B cell (primary cell): Measurements from ENCODE around the gene CACNA1F. TPM values are rescaled to one million over a fixed set of nuclear protein-coding genes. Genes with fewer than 3 reads are reported as not detected.

Source experiments
- ATAC-seq: fragments of 200-7000 bp; cut with Tn5 transposase; one replicate; pipeline ENCODE4 v1.10.0; 2021; ENCODE audit warnings: low read depth, mild to moderate bottlenecking, moderate number of reproducible peaks, moderate library complexity
- CTCF ChIA-PET: fragments of 350-600 bp; sonication (Branson Sonifier 250); formaldehyde crosslinking; loops from one replicate; lab custom pipeline; 2021; ENCODE audit warnings: antibody characterized with exemption, inconsistent platforms; lab: Charles Lee
- POLR2A ChIA-PET: fragments of 350-600 bp; sonication (Branson Sonifier 250); formaldehyde crosslinking; loops from one replicate; lab custom pipeline; 2021; ENCODE audit warnings: antibody characterized with exemption; lab: Charles Lee
- DNase-seq: peaks from one replicate; pipeline ENCODE4 v3.0.0; 2013
- H2AFZ ChIP-seq: 2 replicates; pipeline ENCODE4 v1.6.1; 2012; ENCODE audit warnings: mild to moderate bottlenecking, low read depth, low read length; ENCODE audit not compliant: insufficient read depth, poor library complexity, severe bottlenecking
- H3K27ac ChIP-seq, 2 donors: 1 replicate in 1 of 2; 2 replicates in 1 of 2; pipeline ENCODE4 v1.5.1; 2012 to 2013; ENCODE audit warnings: low read length in 2 of 2, mild to moderate bottlenecking in 2 of 2, moderate library complexity in 1 of 2
- H3K27me3 ChIP-seq, 4 experiments: fragments of 200-600 bp in 1 of 4; sonication (generic) in 1 of 4; replicated peaks in 1 of 4; 1 replicate in 2 of 4; 2 replicates in 2 of 4; pipeline versions ENCODE4 v1.6.1 to v1.7.0; 2013 to 2016; ENCODE audit warnings: low read length in 3 of 4, mild to moderate bottlenecking in 2 of 4, mixed read lengths in 1 of 4, moderate library complexity in 1 of 4; ENCODE audit not compliant: insufficient read depth in 4 of 4, control insufficient read depth in 3 of 4; ENCODE audit errors: control extremely low read depth in 1 of 4
- H3K36me3 ChIP-seq, 2 experiments: replicated peaks in 1 of 2; 1 replicate in 1 of 2; 2 replicates in 1 of 2; pipeline versions ENCODE4 v1.6.1 to v1.7.1; 2013; ENCODE audit warnings: low read length in 1 of 2; ENCODE audit not compliant: insufficient read depth in 2 of 2, control insufficient read depth in 1 of 2; ENCODE audit errors: control extremely low read depth in 1 of 2, extremely low read depth in 1 of 2
- H3K4me1 ChIP-seq, 2 donors: fragments of 200-600 bp in 1 of 2; sonication (generic) in 1 of 2; 1 replicate in 1 of 2; 2 replicates in 1 of 2; pipeline versions ENCODE4 v1.5.1 to v1.6.1; 2013 to 2017; ENCODE audit warnings: low read length in 2 of 2; ENCODE audit not compliant: control insufficient read depth in 2 of 2, insufficient read depth in 2 of 2
- H3K4me2 ChIP-seq: replicated peaks from 2 replicates; pipeline ENCODE3; 2012; ENCODE audit warnings: mild to moderate bottlenecking, low read depth, low read length; ENCODE audit not compliant: poor library complexity, severe bottlenecking
- H3K4me3 ChIP-seq, 5 experiments: fragments of 200-600 bp in 1 of 5; sonication (generic) in 1 of 5; 1 replicate in 3 of 5; 2 replicates in 2 of 5; pipeline versions ENCODE4 v1.5.1 to v1.7.0; 2011 to 2016; ENCODE audit warnings: low read length in 4 of 5, mild to moderate bottlenecking in 4 of 5, low read depth in 2 of 5, control low read depth in 1 of 5, moderate library complexity in 1 of 5; ENCODE audit not compliant: insufficient read depth in 1 of 5; ENCODE audit errors: control extremely low read depth in 1 of 5, extremely low read depth in 1 of 5
- H3K79me2 ChIP-seq: fragments of 200-600 bp; sonication (generic); one replicate; pipeline ENCODE4 v1.6.0; 2016; ENCODE audit warnings: low read length; ENCODE audit not compliant: control insufficient read depth, insufficient read depth
- H3K9ac ChIP-seq: fragments of 200-600 bp; sonication (generic); 2 replicates; pipeline ENCODE4 v1.6.1; 2017; ENCODE audit warnings: mild to moderate bottlenecking, low read length, moderate library complexity
- H3K9me3 ChIP-seq, 3 donors: one replicate each; pipeline versions ENCODE4 v1.6.1 to v1.7.1; 2013; ENCODE audit warnings: low read length in 2 of 3; ENCODE audit not compliant: control insufficient read depth in 2 of 3, insufficient read depth in 1 of 3; ENCODE audit errors: control extremely low read depth in 1 of 3
- H4K20me1 ChIP-seq: 2 replicates; pipeline ENCODE4 v1.6.0; 2012; ENCODE audit warnings: mild to moderate bottlenecking, low read length; ENCODE audit not compliant: insufficient read depth, control insufficient read depth, poor library complexity, severe bottlenecking
- H3K27ac Mint-ChIP-seq: one replicate; pipeline ENCODE4 v1.8.0; 2021; ENCODE audit warnings: mixed read lengths
- H3K27me3 Mint-ChIP-seq: one replicate; pipeline ENCODE4 v1.8.0; 2021; ENCODE audit warnings: mixed read lengths
- H3K4me1 Mint-ChIP-seq: one replicate; pipeline ENCODE4 v1.8.0; 2021; ENCODE audit warnings: mixed read lengths
- H3K4me3 Mint-ChIP-seq: one replicate; pipeline ENCODE4 v1.8.0; 2021; ENCODE audit warnings: mixed read lengths
- H3K9me3 Mint-ChIP-seq: one replicate; pipeline ENCODE4 v1.8.0; 2022; ENCODE audit warnings: mixed read lengths; ENCODE audit not compliant: insufficient read depth
- CTCF ChIP-seq: fragments of 200-600 bp; IDR thresholded peaks from one replicate; pipeline ENCODE4 v1.8.0; 2022; ENCODE audit warnings: antibody characterized with exemption, mild to moderate bottlenecking
- EZH2 ChIP-seq: IDR thresholded peaks from 2 replicates; pipeline ENCODE4 v1.6.1; 2012; ENCODE audit warnings: borderline replicate concordance, low read depth, mild to moderate bottlenecking, moderate library complexity, low read length; ENCODE audit not compliant: insufficient read depth, poor library complexity, severe bottlenecking
- WGBS: methylation state at CpG from one replicate; pipeline ENCODE4 v1.1.5; 2013; ENCODE audit warnings: missing lambda C conversion rate; ENCODE audit not compliant: insufficient coverage; 5-methylcytosine and 5-hydroxymethylcytosine counted together
- intact Hi-C: fragments of 100-400 bp; cut with micrococcal nuclease; formaldehyde crosslinking; loops from one replicate; pipeline ENCODE4 v1.10.0; 2022
- polyA plus RNA-seq: library from polyadenylated mRNA; depleted of rRNA; stranded (reverse); fragments of >200 nt; gene quantifications from 2 replicates; pipeline ENCODE4 v1.2.3, GENCODE V29; 2012
- total RNA-seq, 2 donors: library from RNA; stranded (reverse); fragments of 120-200 nt in 1 of 2; gene quantifications; 1 replicate in 1 of 2; 2 replicates in 1 of 2; pipeline versions ENCODE4 v1.2.3 to v1.2.4, GENCODE V29; 2013 to 2022

CACNA1F gene
- total and polyA plus RNA-seq, 2 donors (not counting 1 experiment from before 2014, with no cell fraction given) = 6.7 to 9.3 TPM

DNA sequence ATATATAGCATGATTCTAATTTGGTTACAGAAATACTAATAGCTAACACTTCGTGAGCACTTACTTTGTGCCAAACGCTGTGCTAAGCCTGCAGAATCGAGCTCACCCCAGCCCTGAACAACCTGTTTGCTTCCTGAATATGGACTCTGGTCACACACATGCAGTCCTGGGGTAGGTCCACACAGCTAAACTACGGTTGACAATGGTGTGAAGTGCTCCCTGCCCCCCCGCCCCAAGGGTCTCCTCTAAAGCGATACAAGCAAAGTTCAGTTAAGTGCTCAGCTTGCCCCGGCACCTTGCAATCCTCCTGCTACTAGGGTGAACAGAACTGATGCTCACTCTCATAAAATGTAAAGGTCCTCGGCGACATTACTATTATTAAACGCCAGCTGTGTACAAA is 30.5 kb upstream of the CACNA1F start:
- intact Hi-C loops = no loop called here
- TF ChIP-seq EZH2 (no peak), CTCF (no peak)
- H3K4me1 Mint-ChIP-seq = peaks cover 10% of the 10 kb centered on the region

DNA sequence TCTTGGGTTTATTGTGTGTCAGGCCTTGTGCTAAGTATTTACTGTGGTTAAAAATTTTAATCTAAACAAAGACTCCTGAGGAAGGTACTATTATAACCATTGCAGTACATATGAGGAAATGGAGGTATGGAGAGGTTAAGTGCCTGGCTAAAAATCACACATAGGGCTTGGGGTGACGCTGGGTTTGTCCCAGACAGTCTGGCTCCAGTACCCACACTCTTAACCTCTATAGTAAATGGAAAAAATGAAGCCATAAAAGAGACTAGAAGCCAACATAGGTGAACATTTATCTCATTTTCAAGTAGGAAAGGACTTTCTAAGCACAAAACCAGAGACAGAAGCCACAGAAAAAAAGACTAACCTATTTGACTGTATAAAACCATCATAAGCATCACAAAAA is 29.5 kb upstream of the CACNA1F start:
- no peak overlapping the region for H3K4me3 ChIP-seq
- H3K4me3 Mint-ChIP-seq = no peak overlapping the region
- H3K27ac ChIP-seq = no peak overlapping the region

More for the DNA sequence above, 30.5 kb upstream of the CACNA1F start:
- Histone ChIP-seq H3K4me3 (no peak overlapping the region), H4K20me1 (no peaks in the 10 kb centered on the region), H3K36me3 (no peaks in the 10 kb centered on the region), H3K4me1 (peaks cover 0 to 4% of the 10 kb centered on the region in 2 donors), H2AFZ (no peak overlapping the region), H3K27me3 (no peaks in the 10 kb centered on the region), H3K4me2 (no peak overlapping the region), H3K9ac (no peak overlapping the region), H3K9me3 (no peaks in the 10 kb centered on the region), H3K27ac (no peak overlapping the region), H3K79me2 (no peaks in the 10 kb centered on the region)
- peaks cover 5% of the 10 kb centered on the region for H3K27me3 Mint-ChIP-seq
- no peak overlapping the region for H3K27ac Mint-ChIP-seq
- H3K4me3 Mint-ChIP-seq = no peak overlapping the region
- no peak for DNase-seq
- no peaks in the 10 kb centered on the region for H3K9me3 Mint-ChIP-seq
- no peak for ATAC-seq
- POLR2A ChIA-PET = no interaction called here
- CTCF ChIA-PET = no interaction called here
- WGBS = 86% methylated on average over 5 of the region's 10 CpGs

More for the DNA sequence above, 29.5 kb upstream of the CACNA1F start:
- no peak overlapping the region for H3K27ac Mint-ChIP-seq
- Histone ChIP-seq H3K79me2 (no peaks in the 10 kb centered on the region), H3K4me1 (peaks cover 5 to 11% of the 10 kb centered on the region in 2 donors), H3K36me3 (no peaks in the 10 kb centered on the region), H3K9ac (no peak overlapping the region), H3K4me2 (no peak overlapping the region), H3K9me3 (no peaks in the 10 kb centered on the region), H2AFZ (no peak overlapping the region), H4K20me1 (no peaks in the 10 kb centered on the region), H3K27me3 (no peaks in the 10 kb centered on the region)
- no peak for ATAC-seq
- TF ChIP-seq EZH2 (no peak), CTCF (no peak)
- intact Hi-C loops = no loop called here
- no peak for DNase-seq
- peaks cover 5% of the 10 kb centered on the region for H3K27me3 Mint-ChIP-seq
- CTCF ChIA-PET = no interaction called here
- POLR2A ChIA-PET = no interaction called here
- no peaks in the 10 kb centered on the region for H3K9me3 Mint-ChIP-seq
- WGBS = no CpG with 5 or more reads among the region's 1 CpG
- H3K4me1 Mint-ChIP-seq = peaks cover 11% of the 10 kb centered on the region
